ENCODE data around the gene MAFB. TPM values are rescaled to one million over a fixed set of nuclear protein-coding genes. Genes with fewer than 3 reads are reported as not detected.

The MAFB gene
- total RNA-seq, result 1.1 and 4.5 TPM in 2 replicates

DNA sequence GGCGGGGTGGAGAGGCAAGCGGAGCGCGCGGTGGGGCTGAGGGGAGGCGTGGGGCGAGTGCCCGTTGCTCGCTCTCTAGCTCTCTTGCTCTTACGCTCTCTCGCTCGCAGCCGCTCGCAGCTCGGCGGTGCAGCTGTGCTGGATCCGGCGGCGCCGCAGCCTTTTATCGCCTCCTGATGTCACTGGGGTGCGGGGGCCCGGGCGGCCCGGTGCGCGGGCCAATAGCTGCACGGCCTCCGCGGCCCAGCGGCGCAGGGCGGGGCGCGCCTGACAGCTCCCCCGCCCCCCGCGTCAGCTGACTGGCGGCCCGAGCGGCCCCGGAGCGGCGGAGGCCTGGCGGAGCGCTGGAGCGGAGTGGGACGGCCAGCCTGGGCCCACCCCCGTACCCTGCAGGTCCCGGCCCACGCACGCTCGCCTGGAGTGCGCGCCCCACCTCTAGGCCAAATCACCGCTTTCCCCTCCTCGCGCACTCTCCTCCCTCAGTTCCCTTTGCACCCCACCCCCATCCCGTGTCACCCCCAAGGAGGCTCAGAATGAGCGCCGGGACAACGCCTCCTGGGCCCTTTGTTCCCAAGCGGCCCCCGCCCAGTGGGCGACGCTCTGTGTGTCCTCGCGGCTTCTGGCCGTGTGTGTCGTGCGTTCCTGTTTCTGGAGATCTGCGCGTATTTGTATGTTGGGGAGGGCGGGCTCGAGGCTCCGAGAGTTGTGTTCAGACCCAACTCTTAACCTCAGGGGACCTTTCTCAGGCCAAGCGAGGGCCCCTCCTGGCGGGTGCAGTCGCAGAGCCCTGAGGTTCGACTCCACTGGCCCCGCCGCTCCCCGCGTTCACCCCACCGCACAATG, at the start of gene MAFB:
Gene MAFB (minus strand): TSS at position 137 of the 843 bp plus-strand sequence. CDS start 386 bp downstream, outside the sequence.

Data from cardiac atrium fibroblast (primary cell).